Left lung (tissue), 10 donors: ENCODE results near the gene ALG1. TPM values are rescaled to one million over a fixed set of nuclear protein-coding genes. Genes with fewer than 3 reads are reported as not detected.
"Not testable (repeated sequence)": the region's sequence is repeated elsewhere in the genome, so short reads cannot be mapped to it uniquely, and the experiment has no call there.

Experiments used
- ATAC-seq: fragments of 200-7000 bp; cut with Tn5 transposase; one replicate; pipeline ENCODE4 v1.9.1; 2020; ENCODE audit warnings: moderate library complexity
- DNase-seq, 4 donors: peaks; one replicate each; pipeline ENCODE4 v3.0.0-alpha.2; 2013 to 2020
- H3K27ac ChIP-seq, 2 donors: fragments of 200-600 bp; sonication (generic) in 1 of 2; one replicate each; pipeline versions ENCODE4 v1.5.0 to v1.8.0; 2020 to 2021
- H3K27me3 ChIP-seq, 2 donors: fragments of 200-600 bp; sonication (generic) in 1 of 2; one replicate each; pipeline versions ENCODE4 v1.5.0 to v1.8.0; 2020 to 2021
- H3K36me3 ChIP-seq, 2 donors: fragments of 200-600 bp; sonication (generic) in 1 of 2; one replicate each; pipeline versions ENCODE4 v1.5.0 to v1.8.0; 2020 to 2021
- H3K4me1 ChIP-seq, 2 donors: fragments of 200-600 bp; one replicate each; pipeline ENCODE4 v1.8.0; 2021
- H3K4me3 ChIP-seq, 2 donors: fragments of 200-600 bp; sonication (generic) in 1 of 2; one replicate each; pipeline versions ENCODE4 v1.5.0 to v1.8.0; 2020 to 2021; ENCODE audit warnings: mild to moderate bottlenecking in 1 of 2
- H3K9me3 ChIP-seq, 2 donors: fragments of 200-600 bp; sonication (generic) in 1 of 2; one replicate each; pipeline versions ENCODE4 v1.5.0 to v1.8.0; 2020 to 2021
- CTCF ChIP-seq, 2 donors: fragments of 200-600 bp; sonication (generic) in 1 of 2; IDR thresholded peaks; one replicate each; pipeline versions ENCODE4 v1.5.0 to v1.8.0; 2021; ENCODE audit warnings: antibody characterized with exemption in 2 of 2
- intact Hi-C, 2 donors: fragments of 100-400 bp; cut with DNase I; formaldehyde crosslinking; loops; one replicate each; pipeline versions ENCODE4 v1.11.2 to v1.14.2; 2022
- polyA plus RNA-seq, 6 donors: library from polyadenylated mRNA; unstranded; fragments of 120-200 nt; gene quantifications; one replicate each; pipeline ENCODE4 v1.2.1, GENCODE V29; 2013; ENCODE audit not compliant: insufficient read length in 6 of 6
- total RNA-seq, 2 donors: library from RNA; stranded (reverse); fragmentation: NEBNext Ultra II Directional; extraction: Animal tissue kit (Norgen Biotek cat#: 25700); gene quantifications; one replicate each; pipeline ENCODE4 v1.2.1, GENCODE V29; 2021
- donor health status: DM: no; HTN: yes; CAD: no.
- donor health status: DM: no; HTN: no; CAD: no.

ALG1 gene
- total and polyA plus RNA-seq, 8 donors, result 20.2 to 39.0 (median 21.8) TPM

GRCh38 chr16:5070431-5071186 lies 1.0 kb upstream of the ALG1 start:
- Histone ChIP-seq H3K4me3 (no peak overlapping the region), H3K9me3 (no peaks in the 10 kb centered on the region), H3K4me1 (peaks cover 3 to 23% of the 10 kb centered on the region in 2 donors), H3K36me3 (peaks cover 0 to 17% of the 10 kb centered on the region in 2 donors), H3K27ac (peak overlapping the region in 1 of 2 donors; percentile 76), H3K27me3 (no peaks in the 10 kb centered on the region)
- ATAC-seq, result no peak
- no peak for DNase-seq
- intact Hi-C loops, result no loop called here
- TF ChIP-seq CTCF (IDR thresholded peaks at IDR 0.05), result no peak

- Histone ChIP-seq H3K9me3 (no peaks in the 10 kb centered on the region), H3K4me1 (peaks cover 3 to 18% of the 10 kb centered on the region in 2 donors), H3K4me3 (peak overlapping the region; percentile 58 to 80), H3K27ac (peak overlapping the region; percentile 76 to 86), H3K36me3 (peaks cover 0 to 24% of the 10 kb centered on the region in 2 donors), H3K27me3 (no peaks in the 10 kb centered on the region)
- intact Hi-C loops, result no loop called here
- no peak for TF ChIP-seq CTCF (IDR thresholded peaks at IDR 0.05)
- DNase-seq (no peak), ATAC-seq (no peak)
These were observed 332 bp upstream of the ALG1 start for GRCh38 chr16:5071341-5071680.

- DNase-seq (no peak), ATAC-seq (no peak)
- H3K4me1 ChIP-seq, result peaks cover 3 to 18% of the 10 kb centered on the region in 2 donors
- intact Hi-C loops, result no loop called here
- no peaks in the 10 kb centered on the region for H3K27me3 ChIP-seq
- no peaks in the 10 kb centered on the region for H3K9me3 ChIP-seq
- TF ChIP-seq CTCF (IDR thresholded peaks at IDR 0.05), result no peak
- H3K36me3 ChIP-seq, result peaks cover 0 to 37% of the 10 kb centered on the region in 2 donors
- peak overlapping the region; percentile 58 to 80 for H3K4me3 ChIP-seq
- H3K27ac ChIP-seq, result peak overlapping the region; percentile 76 to 86
These were observed 963 bp downstream of the ALG1 start for GRCh38 chr16:5072334-5073278.

- no peak for DNase-seq
- H3K9me3 ChIP-seq, result no peaks in the 10 kb centered on the region
- no peak overlapping the region for H3K27ac ChIP-seq
- no peak for TF ChIP-seq CTCF (IDR thresholded peaks at IDR 0.05)
- intact Hi-C loops, result no loop called here
- no peak for ATAC-seq
- H3K27me3 ChIP-seq, result no peaks in the 10 kb centered on the region
- H3K36me3 ChIP-seq, result peaks cover 0 to 43% of the 10 kb centered on the region in 2 donors
- H3K4me3 ChIP-seq, result no peak overlapping the region
- H3K4me1 ChIP-seq, result peaks cover 3 to 18% of the 10 kb centered on the region in 2 donors
These were observed 1.6 kb downstream of the ALG1 start for GRCh38 chr16:5073279-5073629.

- intact Hi-C loops, result not testable (repeated sequence)
- H3K36me3 ChIP-seq, result peaks cover 0 to 48% of the 10 kb centered on the region in 2 donors
These were observed 2.1 kb downstream of the ALG1 start for GRCh38 chr16:5073771-5074170.

More at GRCh38 chr16:5073771-5074170, 2.1 kb downstream of the ALG1 start:
- not testable (repeated sequence) for H3K27ac ChIP-seq, H3K4me3 ChIP-seq, ATAC-seq, DNase-seq, H3K9me3 ChIP-seq, H3K27me3 ChIP-seq
- H3K4me1 ChIP-seq, result peaks cover 3 to 18% of the 10 kb centered on the region in 2 donors
